Calu3 (cell line): Measurements from ENCODE around the gene ALDH2. TPM values are rescaled to one million over a fixed set of nuclear protein-coding genes. Genes with fewer than 3 reads are reported as not detected.

Experiments
- BruUV-seq: library from RNA; stranded (reverse); fragments of 400-500 nt; replicated peaks from 2 replicates; lab custom pipeline; 2021; lab: Mats Ljungman, UMichigan
- CTCF ChIA-PET: fragments of 300-600 bp; sonication (Branson Sonifier 250); formaldehyde crosslinking; loops from one replicate; lab custom pipeline; 2022; ENCODE audit warnings: antibody characterized with exemption; lab: Charles Lee
- DNase-seq: peaks from one replicate; pipeline ENCODE4 v3.0.0; 2022
- H3K27ac Mint-ChIP-seq: one replicate; pipeline ENCODE4 v1.8.0; 2022; ENCODE audit warnings: mixed read lengths; ENCODE audit not compliant: unreplicated experiment
- H3K27me3 Mint-ChIP-seq: one replicate; pipeline ENCODE4 v1.8.0; 2022; ENCODE audit warnings: mixed read lengths; ENCODE audit not compliant: unreplicated experiment
- H3K36me3 Mint-ChIP-seq: one replicate; pipeline ENCODE4 v1.8.0; 2022; ENCODE audit warnings: mild to moderate bottlenecking, moderate library complexity, mixed read lengths; ENCODE audit not compliant: insufficient read depth, unreplicated experiment
- H3K4me1 Mint-ChIP-seq: one replicate; pipeline ENCODE4 v1.8.0; 2022; ENCODE audit warnings: mild to moderate bottlenecking, low read depth, mixed read lengths; ENCODE audit not compliant: unreplicated experiment
- H3K4me3 Mint-ChIP-seq: one replicate; pipeline ENCODE4 v1.8.0; 2022; ENCODE audit warnings: mild to moderate bottlenecking, low read depth, moderate library complexity, mixed read lengths; ENCODE audit not compliant: unreplicated experiment
- H3K9me3 Mint-ChIP-seq: one replicate; pipeline ENCODE4 v1.8.0; 2022; ENCODE audit warnings: low read depth, mixed read lengths; ENCODE audit not compliant: unreplicated experiment
- CTCF ChIP-seq: fragments of 200-600 bp; IDR thresholded peaks from one replicate; pipeline ENCODE4 v1.8.0; 2022; ENCODE audit warnings: antibody characterized with exemption; ENCODE audit not compliant: unreplicated experiment
- intact Hi-C: fragments of 100-400 bp; cut with micrococcal nuclease; formaldehyde crosslinking; loops from one replicate; pipeline ENCODE4 v1.10.0; 2022; ENCODE audit not compliant: unreplicated experiment
- total RNA-seq: library from RNA; stranded (reverse); gene quantifications from 2 replicates; pipeline ENCODE4 v1.2.3, GENCODE V29; 2022

ALDH2 gene
- total RNA-seq, 1 experiment from 2014 or later = 152 TPM

GRCh38 chr12:111785651-111786050, 18.9 kb downstream of the ALDH2 start:
- Mint-ChIP-seq H3K27ac (no peak overlapping the region), H3K36me3 (peaks cover 42% of the 10 kb centered on the region), H3K27me3 (no peaks in the 10 kb centered on the region)

DNA sequence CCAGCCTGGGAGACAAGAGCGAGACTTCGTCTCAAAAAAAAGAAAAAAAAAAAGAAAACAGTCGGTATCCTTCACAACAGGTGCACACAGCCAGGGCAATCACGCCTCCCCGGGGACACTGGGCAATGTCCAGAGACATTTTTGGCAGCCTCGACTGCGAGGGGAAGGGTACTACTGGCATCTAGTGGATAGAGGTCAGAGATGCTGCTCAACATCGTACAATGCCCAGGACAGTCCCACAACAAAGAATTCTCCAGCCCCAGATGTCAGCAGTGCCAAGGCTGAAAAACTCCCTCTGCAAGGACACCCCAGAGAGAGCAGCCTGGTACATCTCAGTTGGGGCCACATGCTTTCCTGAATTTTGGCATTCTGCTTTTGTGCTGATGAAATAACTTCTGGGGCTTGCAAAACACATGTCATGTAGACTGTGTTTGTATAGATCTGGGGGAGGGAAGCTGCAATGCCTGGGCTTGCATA, 21.5 kb downstream of the ALDH2 start:
- peak; percentile 52 for DNase-seq
- no peak overlapping the region for H3K27ac Mint-ChIP-seq
- no peaks in the 10 kb centered on the region for H3K27me3 Mint-ChIP-seq
- no TSS peak for BruUV-seq
- CTCF ChIA-PET = interaction anchor here (0.7 to 1.6 kb wide), 2 partner anchors 11 to 18 kb away, joined by 5 read pairs; no protein-coding TSS in a partner anchor
- H3K4me3 Mint-ChIP-seq = no peak overlapping the region
- no peaks in the 10 kb centered on the region for H3K9me3 Mint-ChIP-seq
- intact Hi-C loops = loop anchor here (10.0 kb wide), 1 partner anchor 103 kb away; the partner anchor contains the start of genes ACAD10 and BRAP
- peaks cover 36% of the 10 kb centered on the region for H3K36me3 Mint-ChIP-seq
- no peaks in the 10 kb centered on the region for H3K4me1 Mint-ChIP-seq
- TF ChIP-seq CTCF = no peak

More at GRCh38 chr12:111785651-111786050, 18.9 kb downstream of the ALDH2 start:
- CTCF ChIA-PET = interaction anchor here (1.1 kb wide), 1 partner anchor 30 kb away, joined by 3 read pairs; no protein-coding TSS in a partner anchor
- intact Hi-C loops = loop anchor here (10.0 kb wide), 1 partner anchor 101 kb away; the partner anchor contains the start of genes ACAD10 and BRAP
- no peaks in the 10 kb centered on the region for H3K9me3 Mint-ChIP-seq
- no peak for DNase-seq
- H3K4me1 Mint-ChIP-seq = peaks cover 6% of the 10 kb centered on the region
- no TSS peak for BruUV-seq
- no peak for TF ChIP-seq CTCF
- H3K4me3 Mint-ChIP-seq = no peak overlapping the region

DNA sequence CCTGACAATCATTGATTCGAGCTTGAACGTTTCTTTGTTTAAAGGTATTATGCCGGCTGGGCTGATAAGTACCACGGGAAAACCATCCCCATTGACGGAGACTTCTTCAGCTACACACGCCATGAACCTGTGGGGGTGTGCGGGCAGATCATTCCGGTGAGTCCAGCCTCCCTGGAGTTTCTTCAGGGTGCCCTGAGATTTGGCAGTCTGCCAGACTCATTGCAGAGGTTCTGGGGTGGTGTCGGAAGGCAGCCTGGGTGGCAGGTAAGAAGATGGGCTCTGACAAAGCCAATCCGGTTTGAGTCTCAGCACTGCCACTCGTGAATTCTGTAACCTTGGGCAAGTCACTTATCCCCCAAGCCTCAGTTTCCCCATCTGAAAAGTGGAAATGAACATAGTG, 23.0 kb downstream of the ALDH2 start:
- Mint-ChIP-seq H3K4me1 (no peaks in the 10 kb centered on the region), H3K36me3 (peaks cover 35% of the 10 kb centered on the region), H3K9me3 (no peaks in the 10 kb centered on the region), H3K27me3 (no peaks in the 10 kb centered on the region), H3K27ac (no peak overlapping the region), H3K4me3 (no peak overlapping the region)
- DNase-seq = no peak
- no peak for TF ChIP-seq CTCF
- CTCF ChIA-PET = no interaction called here
- no TSS peak for BruUV-seq
- intact Hi-C loops = loop anchor here (10.0 kb wide), 1 partner anchor 105 kb away; the partner anchor contains the start of genes ACAD10 and BRAP

- no peak overlapping the region for H3K27ac Mint-ChIP-seq
- no TSS peak for BruUV-seq
- intact Hi-C loops = no loop called here
Observed at GRCh38 chr12:111791507-111791906, 24.8 kb downstream of the ALDH2 start.

More at GRCh38 chr12:111791507-111791906, 24.8 kb downstream of the ALDH2 start:
- no peaks in the 10 kb centered on the region for H3K4me1 Mint-ChIP-seq
- H3K9me3 Mint-ChIP-seq = no peaks in the 10 kb centered on the region
- no peak overlapping the region for H3K4me3 Mint-ChIP-seq
- TF ChIP-seq CTCF = no peak
- H3K27me3 Mint-ChIP-seq = no peaks in the 10 kb centered on the region
- H3K36me3 Mint-ChIP-seq = peaks cover 37% of the 10 kb centered on the region
- DNase-seq = no peak
- CTCF ChIA-PET = interaction anchor here (0.6 kb wide), 1 partner anchor 339 kb away, joined by 3 read pairs; no protein-coding TSS in a partner anchor
